Frontal cortex (tissue), 4 donors: ENCODE measurements around the gene TRAPPC5. TPM values are rescaled to one million over a fixed set of nuclear protein-coding genes. Genes with fewer than 3 reads are reported as not detected.

Source experiments
- DNase-seq, 2 donors: peaks; one replicate each; pipeline ENCODE4 v3.0.0; 2012; ENCODE audit warnings: low spot score in 2 of 2
- FAIRE-seq: peaks from 2 replicates; lab custom pipeline; 2012; peaks lifted over from hg19 to GRCh38; lab: Jason Lieb, UNC
- total RNA-seq: library from RNA; depleted of rRNA; stranded (reverse); fragments of >200 nt; gene quantifications from one replicate; pipeline ENCODE4 v1.2.3, GENCODE V29; 2014
- donor health status: control.
- donor health status: control.
- donor health status: control.

TRAPPC5 gene
- total RNA-seq, 1 donor from 2014 or later = 15.5 TPM

DNA sequence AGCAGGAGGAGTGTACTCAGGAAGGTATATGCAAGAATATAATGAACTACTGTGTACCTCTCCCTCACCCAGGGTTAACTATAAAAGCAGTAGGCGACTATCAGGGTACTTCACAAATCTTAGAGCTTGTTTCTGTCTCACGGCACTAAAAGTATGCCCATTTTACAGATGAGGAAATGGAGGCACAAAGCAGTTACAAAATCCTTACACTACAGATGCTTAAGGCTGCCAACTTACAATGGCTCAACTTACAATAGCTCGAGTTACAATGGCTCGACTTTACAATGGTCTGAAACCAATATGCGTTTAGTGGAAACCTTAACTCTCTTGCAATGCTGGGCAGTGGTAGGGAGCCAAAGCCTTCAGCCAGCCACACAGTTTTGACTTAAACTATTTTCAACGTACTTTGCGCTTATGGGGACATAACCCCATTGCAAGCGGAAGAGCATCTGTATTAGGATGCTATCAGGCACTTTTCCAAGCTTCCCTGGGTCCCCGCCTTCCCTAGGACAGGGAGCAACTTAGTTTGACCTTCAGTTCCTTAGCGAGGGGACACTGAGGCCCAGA is 17.2 kb downstream of the TRAPPC5 start:
- no peak for FAIRE-seq
- DNase-seq = no peak

- FAIRE-seq (no peak), DNase-seq (no peak)
These were observed 17.9 kb downstream of the TRAPPC5 start for GRCh38 chr19:7698583-7698982.

DNA sequence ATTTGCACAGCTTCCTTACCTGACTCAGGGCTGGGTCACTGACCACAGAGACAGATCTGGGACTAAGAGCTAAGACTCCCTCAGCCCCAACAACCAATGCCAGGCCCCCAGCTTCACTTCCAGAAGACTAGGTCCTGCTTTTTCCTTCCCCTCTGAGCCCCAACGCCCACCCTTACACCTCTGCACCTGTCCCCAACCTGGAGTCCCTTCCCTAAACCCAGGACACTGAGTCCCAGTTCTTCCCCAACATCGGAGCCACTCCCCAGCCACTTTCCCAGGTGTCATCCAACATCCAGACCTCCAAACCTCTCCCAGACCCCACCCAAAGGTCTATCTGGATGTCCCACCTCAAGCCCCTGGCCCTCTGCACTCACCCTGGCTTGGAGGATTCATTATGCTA is 18.4 kb downstream of the TRAPPC5 start:
- no peak for DNase-seq
- FAIRE-seq = no peak

DNA sequence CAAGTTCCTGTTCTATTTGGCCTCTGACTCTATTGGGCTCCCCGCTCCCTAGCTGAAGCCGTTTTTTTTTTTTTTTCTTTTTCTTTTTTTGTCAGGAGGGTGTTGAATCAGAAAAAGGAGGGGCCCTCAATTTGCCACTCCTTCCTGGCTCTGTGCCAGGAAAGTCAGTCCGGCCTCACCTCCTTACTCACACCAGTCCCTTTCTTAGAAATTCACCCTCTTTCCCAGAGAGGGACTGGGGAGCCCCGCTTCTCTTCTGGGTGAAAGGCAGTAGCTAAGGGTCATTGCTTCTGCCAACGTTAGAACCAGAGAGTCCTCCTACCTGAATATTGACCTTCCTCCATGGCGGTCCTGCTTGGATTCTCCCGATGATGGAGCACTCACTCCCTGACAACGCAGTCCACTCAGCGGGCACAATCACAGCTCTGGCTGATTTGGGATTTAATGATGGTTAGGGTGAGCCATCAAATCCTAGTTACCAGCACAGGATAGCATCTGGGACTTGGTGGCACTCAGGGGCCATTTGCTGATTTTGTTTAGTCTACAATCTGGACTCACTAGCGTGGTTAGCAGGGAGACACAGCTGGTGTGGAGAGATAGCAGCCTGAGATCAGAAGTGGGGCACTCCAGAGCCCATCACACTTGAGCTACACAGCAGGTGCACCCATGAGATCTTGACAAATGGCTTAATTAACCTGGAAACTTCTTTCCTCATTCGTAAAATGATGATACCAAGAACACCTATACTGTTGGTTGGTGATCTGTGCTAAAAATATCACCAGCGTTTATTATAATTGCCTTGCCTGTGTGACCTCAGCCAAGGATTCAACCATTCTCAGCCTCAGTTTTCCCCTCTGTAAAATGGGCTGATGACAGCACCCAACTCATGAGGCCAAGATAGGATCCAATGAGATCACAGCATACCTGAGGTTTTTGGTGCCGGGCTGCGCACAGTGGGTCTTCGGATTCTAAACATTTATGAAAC is 19.1 kb downstream of the TRAPPC5 start:
- no peak for DNase-seq
- FAIRE-seq = no peak

DNA sequence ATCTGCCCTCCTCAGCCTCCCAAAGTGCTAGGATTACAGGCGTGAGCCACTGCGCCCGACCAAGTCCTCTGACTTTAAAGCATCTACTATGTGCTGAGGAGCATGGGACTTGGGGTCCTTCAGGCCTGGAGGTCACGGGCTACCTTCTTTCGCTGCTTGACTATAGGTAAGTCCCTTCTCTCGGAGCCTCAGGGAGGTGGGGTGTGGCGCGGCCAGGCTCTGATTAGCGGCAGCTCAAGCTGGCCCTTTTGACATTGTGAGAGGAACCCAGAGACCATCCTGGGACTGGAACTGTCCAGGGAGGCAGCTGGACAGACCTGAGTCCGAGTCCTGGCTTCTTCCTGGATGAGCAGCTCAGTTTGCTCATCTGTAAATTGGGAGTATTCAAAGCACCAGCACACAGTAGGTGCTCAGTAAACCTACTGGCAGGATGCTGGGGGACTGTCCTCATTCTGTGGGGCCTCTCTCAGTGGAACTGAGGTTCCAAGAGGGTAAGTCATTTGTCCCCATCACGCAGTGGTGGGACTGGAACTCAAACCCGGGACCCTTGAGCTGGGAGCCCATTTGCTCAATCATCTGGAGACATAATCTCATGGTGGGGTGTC is 20.5 kb downstream of the TRAPPC5 start:
- FAIRE-seq (no peak), DNase-seq (no peak)

GRCh38 chr19:7701654-7702457 is 21.2 kb downstream of the TRAPPC5 start, which contains the start of gene FCER2:
Gene FCER2 (minus strand): TSS chr19:7702131. CDS start chr19:7699760, 2,371 bp downstream.
- no peak for DNase-seq

DNA sequence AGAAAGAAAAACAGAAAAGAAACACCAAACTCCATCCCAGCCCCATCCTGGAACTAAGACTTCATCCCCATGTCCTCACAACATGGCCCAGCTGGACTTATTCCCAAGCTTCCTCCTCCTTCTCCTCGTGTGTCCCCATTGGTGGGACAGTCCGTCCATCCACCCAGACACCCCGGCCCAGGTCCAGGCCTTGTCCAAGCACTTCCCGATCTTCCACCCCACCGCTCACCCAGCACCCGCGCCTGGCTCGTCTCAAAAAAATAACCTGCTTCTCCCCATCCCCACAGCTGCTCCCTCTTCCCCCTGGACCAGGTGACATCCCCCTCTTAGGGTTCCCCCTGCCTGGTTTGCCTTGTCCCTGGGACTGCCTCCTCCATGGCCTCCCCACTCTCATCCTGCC is 22.7 kb downstream of the TRAPPC5 start:
- FAIRE-seq (no peak), DNase-seq (no peak)

More at GRCh38 chr19:7701654-7702457, 21.2 kb downstream of the TRAPPC5 start, which contains the start of gene FCER2:
- no peak for FAIRE-seq

- DNase-seq = no peak
- no peak for FAIRE-seq
These were observed 23.8 kb downstream of the TRAPPC5 start for GRCh38 chr19:7704280-7705060.

DNA sequence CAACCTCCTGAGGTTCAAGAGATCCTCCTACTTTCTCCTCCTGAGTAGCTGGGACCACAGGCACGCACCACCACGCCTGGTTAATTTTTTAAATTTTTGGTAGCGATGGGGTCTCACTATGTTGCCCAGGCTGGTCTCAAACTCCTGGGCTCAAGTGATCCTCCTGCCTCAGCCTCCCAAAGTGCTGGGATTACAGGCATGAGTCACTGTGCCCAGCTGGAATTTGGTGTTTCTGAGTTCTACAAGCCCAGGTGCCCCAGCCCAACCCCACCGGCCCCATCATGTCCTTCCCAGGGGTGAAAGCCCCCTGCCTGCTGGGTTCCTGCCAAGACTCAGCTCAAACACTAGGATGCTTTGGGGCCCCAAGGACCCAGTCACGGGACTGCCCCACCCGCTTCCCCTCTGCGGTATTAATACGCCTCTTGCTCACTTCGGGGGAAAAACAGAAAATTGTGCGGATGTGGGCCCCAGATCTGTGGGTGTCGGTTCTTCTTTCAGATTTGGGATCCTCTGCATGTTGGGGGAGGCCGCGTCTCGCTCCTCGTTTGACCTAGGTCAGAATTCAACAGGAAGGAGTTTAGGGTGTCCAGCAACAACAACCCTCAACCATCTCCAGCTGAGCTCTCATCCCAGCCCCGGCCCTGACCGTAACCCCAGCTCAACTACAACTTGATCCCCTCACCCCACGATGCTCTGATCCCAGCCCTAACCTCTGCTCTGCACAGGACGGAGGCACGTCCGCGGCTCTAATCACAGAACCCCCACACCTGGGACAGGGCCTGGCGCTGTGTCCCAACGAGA is 25.0 kb downstream of the TRAPPC5 start:
- no peak for FAIRE-seq
- no peak for DNase-seq

DNA sequence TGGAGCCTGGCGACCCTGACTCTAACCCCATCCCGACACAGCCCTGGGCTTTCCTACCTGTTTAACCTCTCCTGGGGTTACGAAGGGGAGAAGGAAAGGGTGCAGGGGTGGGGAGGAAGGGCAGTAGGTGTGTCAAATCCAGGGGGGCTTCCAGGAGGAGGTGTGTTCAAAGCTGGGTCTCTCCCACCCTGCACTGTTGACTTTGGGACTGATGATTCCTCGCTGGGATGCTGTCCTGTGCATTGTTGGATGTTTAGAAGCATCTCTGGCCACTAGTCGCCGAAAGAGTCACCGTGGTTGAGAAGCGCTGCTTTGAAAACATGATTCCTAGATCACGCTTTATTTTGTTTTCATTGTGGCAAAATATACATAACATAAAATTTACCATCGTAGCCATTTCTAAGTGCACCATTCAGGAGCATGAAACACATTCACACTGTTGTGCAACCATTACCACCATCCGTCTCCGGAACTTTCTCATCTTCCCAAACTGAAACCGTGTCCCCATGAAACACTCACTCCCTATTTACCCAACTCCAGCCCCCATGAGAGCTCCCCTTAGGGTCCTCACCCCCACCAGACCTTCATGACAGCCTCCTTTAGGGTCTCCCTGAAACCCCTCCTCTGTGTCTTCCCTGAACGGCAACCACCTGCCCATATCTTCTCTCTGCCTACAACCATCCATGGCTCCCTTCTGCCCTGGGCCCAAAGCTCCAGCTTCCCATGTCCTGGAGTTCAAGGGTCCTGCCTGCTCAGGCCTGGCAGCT is 25.7 kb downstream of the TRAPPC5 start:
- no peak for DNase-seq
- FAIRE-seq = no peak

GRCh38 chr19:7706955-7707456 is 26.4 kb downstream of the TRAPPC5 start:
- no peak for DNase-seq
- no peak for FAIRE-seq

- DNase-seq (no peak), FAIRE-seq (no peak)
These were observed 29.4 kb downstream of the TRAPPC5 start for GRCh38 chr19:7709932-7710460.

- DNase-seq (no peak), FAIRE-seq (no peak)
These were observed 30.0 kb downstream of the TRAPPC5 start for GRCh38 chr19:7710616-7711015.

GRCh38 chr19:7715671-7716070 is 35.0 kb downstream of the TRAPPC5 start:
- no peak for DNase-seq

DNA sequence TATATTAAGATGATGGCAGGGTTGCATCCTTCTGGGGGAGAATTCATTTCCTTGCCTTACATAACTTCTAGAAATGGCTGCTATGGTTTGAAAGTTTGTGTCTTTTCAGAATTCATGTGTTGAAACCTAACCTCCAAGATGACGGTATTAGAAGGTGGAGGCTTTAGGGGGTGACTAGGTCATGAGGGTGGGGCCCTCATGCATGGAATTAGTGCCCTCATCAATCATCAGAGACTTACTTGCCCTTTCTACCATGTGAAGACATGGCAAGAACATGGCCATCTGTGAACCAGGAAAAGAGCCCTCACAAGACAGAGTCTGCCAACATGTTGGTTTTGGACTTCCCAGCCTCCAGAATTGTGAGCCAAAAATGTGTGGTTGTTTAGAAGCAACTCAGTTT is 36.1 kb downstream of the TRAPPC5 start:
- DNase-seq = no peak
- FAIRE-seq = no peak

More at GRCh38 chr19:7715671-7716070, 35.0 kb downstream of the TRAPPC5 start:
- no peak for FAIRE-seq

DNA sequence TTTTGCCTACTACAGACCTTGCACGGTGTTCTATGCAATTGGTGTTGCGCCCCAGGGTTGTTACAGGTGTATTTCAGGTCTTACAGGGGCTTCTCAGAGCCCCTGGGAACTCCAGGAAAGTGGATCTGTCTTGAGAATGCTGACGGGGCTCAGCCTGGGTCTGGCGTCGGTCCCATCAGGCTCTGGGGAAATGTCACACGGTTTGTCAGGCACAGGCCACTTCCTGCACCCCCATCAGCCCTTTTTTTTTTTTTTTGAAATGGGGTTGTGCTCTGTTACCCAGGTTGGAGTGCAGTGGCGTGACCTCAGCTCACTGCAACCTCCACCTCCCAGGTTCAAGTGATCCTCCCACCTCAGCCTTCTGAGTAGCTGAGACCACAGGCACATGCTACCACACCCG is 38.0 kb downstream of the TRAPPC5 start:
- FAIRE-seq (no peak), DNase-seq (no peak)

- no peak for DNase-seq
- no peak for FAIRE-seq
These were observed 39.7 kb downstream of the TRAPPC5 start for GRCh38 chr19:7720351-7720750.
